Measurements from ENCODE around the gene FAM72B. TPM values are rescaled to one million over a fixed set of nuclear protein-coding genes. Genes with fewer than 3 reads are reported as not detected.
A peak's percentile ranks its signal among the peaks of the same experiment; 100 is the strongest.
"Not testable (repeated sequence)": the region's sequence is repeated elsewhere in the genome, so short reads cannot be mapped to it uniquely, and the experiment has no call there.

The FAM72B gene
- 10 to 100 TPM; 23.9 to 24.1 TPM for total RNA-seq

DNA sequence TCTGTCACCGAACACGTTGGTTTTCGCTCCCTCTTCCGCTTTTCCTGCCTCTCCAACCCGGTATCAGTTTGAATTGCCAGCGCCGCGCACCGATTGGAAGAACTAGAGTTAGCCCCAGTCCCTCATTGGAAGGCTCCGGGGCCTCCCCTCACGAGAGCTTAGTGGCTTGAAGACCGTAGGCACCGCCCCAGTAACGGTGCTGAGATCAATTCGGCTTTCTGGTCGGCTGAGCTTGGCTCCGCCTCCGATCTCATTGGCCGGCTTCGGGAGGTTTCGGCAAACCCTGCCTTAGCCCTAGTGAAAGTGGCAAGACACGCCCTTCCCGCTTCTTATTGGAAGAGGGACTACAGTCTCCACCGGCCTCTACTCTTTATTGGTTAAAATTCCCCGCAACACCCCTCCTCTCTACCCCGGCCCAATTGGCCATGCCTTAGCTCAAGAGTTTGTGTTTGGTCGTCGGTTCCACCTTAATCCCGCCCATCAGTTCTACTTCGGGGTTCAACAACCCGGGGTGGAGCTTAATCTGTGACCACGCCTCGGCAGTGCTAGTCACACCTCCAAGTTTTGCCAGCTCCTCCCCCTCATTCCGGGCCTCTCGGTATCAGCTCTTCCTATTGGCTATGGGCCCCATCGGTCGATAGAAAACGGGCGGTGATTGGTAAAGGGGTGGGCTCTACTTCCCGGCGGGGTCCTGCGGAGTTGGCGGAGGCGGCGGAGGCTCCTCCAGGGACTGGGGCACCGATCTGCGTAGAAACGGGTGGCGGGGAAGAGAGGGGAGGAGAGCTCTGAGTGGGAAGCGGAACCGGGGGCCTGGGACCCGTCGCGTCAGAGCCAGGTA lies at the start of gene FAM72B, which contains the start of gene SRGAP2C:
Gene FAM72B (minus strand): TSS at position 51 of the 838 bp plus-strand sequence. CDS start 851 bp downstream, outside the sequence.
Gene SRGAP2C (plus strand): TSS at position 686 of the 838 bp plus-strand sequence. CDS start 2,472 bp downstream, outside the sequence.
- H3K36me3 Mint-ChIP-seq, H3K4me1 Mint-ChIP-seq, H3K9me3 Mint-ChIP-seq, POLR2A ChIA-PET, H3K27me3 Mint-ChIP-seq: not testable (repeated sequence)
- Mint-ChIP-seq H3K4me3 (peak within 1 kb of the TSS; percentile 96), H3K27ac (peak within 1 kb of the TSS; percentile 90)
- ATAC-seq (ENCODE audit: low read depth) (peak; percentile 90), DNase-seq (peak; percentile 84)

DNA sequence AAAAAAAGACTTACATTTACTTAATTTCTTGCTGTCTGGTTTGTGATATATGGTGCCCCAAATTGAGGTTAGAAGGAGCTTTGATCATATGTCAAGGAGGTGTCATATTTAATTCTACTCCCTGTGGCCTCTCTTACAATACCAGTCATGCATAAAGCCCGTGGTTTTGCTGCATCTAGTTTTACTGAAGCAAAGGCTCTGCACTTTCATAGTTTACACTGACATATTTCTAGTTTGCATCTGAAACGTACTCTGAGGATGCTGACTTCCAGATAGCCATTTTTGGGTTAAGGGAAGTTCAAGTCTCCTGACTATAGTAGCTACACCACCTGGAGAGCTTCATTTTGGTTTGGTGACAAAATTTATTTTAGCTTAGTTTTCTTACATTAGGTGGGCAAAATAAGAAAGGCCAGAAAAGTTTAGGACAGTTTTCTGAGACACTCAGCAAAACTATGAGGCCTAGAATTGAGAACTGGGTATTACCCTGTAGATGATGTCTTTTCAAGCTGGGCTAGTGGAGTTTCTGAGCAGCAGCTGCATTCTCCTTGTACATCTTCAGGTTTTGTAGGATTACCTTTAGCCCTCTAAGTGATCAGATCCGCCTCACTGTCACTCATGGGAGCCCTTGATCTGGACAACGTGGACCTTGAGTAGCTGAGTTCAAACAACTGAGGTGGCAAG lies 48.4 kb upstream of the FAM72B start:
- H3K4me3 Mint-ChIP-seq, H3K4me1 Mint-ChIP-seq, H3K27ac Mint-ChIP-seq, H3K36me3 Mint-ChIP-seq, POLR2A ChIA-PET, H3K9me3 Mint-ChIP-seq, H3K27me3 Mint-ChIP-seq, DNase-seq: not testable (repeated sequence)
- peak; percentile 54 for ATAC-seq (ENCODE audit: low read depth)

DNA sequence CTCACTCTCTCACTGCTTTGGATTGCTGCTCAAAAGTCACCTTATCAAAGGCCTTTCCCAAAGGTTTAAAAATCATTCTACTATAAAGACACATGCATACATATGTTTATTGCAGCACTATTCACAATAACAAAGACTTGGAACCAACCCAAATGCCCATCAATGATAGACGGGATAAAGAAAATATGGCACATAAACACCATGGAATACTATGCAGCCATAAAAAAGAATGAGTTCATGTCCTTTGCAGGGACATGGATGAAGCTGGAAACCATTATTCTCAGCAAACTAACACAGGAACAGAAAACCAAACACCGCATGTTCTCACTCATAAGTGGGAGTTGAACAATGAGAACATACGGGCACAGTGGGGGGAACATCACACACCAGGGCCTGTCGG lies 46.5 kb upstream of the FAM72B start:
- H3K4me1 Mint-ChIP-seq; ATAC-seq (ENCODE audit: low read depth); H3K27ac Mint-ChIP-seq; H3K9me3 Mint-ChIP-seq; H3K27me3 Mint-ChIP-seq; DNase-seq; H3K36me3 Mint-ChIP-seq; POLR2A ChIA-PET; H3K4me3 Mint-ChIP-seq: not testable (repeated sequence)

DNA sequence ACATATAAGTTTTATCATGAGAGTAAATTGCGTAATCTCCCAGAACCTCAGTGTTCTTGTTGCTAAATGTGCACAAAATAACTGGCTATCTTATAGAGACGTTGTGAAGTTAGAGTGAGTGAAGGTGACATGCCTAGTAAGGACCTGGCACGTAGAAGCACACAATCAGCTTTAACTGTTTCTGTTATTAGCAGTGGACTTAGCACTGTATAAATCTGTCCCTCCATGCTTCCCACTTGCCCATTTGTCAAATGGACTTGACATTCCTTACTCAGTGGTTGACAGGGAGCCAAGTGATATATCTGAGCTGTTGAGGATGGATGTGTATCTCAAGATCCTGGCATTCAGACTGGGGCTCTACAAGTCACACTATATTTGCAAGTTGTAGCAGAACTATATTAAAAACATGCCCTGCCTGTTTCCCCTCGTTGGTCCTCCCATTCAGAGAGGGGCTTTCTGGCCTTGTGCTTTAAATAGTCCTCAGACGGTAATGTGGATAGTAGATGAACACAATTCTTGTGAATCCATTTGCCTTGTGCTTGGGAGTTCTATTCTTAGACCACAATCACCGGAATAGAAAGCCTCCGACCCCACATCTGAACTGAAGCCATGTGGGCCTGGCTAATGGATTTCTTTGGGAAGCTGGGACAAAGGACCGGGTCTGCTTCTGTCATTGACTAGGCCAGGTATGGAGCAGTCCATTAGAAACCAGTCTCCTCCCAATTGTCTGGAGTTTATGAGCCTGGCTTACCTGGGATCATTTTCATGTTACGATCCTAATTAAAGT lies 43.6 kb upstream of the FAM72B start:
- DNase-seq; POLR2A ChIA-PET; H3K4me1 Mint-ChIP-seq; H3K9me3 Mint-ChIP-seq; H3K36me3 Mint-ChIP-seq; H3K4me3 Mint-ChIP-seq; H3K27ac Mint-ChIP-seq; H3K27me3 Mint-ChIP-seq; ATAC-seq (ENCODE audit: low read depth): not testable (repeated sequence)

DNA sequence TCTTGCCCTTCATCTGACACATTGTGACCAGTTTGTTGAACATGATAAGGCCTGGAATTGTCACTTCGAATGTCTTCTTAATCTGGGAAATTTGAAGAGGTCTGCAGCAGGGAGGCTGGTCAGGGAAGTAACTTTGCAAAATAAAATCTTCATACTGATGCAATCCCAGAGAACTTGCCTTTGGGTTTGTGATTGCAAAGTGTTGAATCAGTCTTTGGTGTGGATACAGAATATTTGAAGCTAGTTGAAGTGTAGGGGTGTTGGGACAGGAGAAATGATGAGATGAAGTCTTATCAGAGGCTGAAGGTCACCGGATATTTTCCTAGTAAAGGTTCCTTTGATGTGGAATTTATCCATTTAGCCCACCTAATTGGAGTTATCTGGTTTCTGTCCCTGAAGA lies 42.8 kb upstream of the FAM72B start:
- POLR2A ChIA-PET; H3K4me1 Mint-ChIP-seq; ATAC-seq (ENCODE audit: low read depth); H3K27me3 Mint-ChIP-seq; H3K4me3 Mint-ChIP-seq; H3K36me3 Mint-ChIP-seq; H3K27ac Mint-ChIP-seq; H3K9me3 Mint-ChIP-seq; DNase-seq: not testable (repeated sequence)

DNA sequence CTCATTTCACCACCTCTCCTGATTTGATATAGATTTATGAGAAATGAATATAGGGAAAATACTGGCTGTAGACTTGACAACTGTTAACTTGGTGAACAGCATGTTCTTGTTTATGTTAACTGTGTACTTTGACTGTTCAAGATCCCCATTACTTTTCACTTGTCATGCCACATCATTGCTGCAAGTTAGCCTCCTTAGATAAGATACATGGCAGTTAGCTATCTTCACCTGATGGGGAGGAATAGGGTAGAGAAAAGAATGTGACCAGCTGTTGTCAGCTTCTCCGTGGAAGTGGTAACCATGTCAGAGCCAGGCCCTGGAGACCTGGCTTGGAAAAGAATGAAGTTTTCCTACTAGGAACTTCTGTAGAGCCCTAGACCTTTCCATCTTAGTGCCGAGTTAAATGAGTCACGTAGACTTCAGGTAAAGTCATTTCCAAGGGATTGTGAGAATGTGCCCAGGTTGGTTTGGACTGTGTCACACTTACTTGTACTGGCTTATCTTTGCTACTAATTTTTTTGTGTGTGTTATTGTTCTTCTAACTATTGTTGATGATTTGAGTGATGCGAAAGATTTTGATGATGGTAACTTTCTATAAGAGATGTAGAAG lies 42.3 kb upstream of the FAM72B start:
- DNase-seq, H3K27me3 Mint-ChIP-seq, POLR2A ChIA-PET: not testable (repeated sequence)

DNA sequence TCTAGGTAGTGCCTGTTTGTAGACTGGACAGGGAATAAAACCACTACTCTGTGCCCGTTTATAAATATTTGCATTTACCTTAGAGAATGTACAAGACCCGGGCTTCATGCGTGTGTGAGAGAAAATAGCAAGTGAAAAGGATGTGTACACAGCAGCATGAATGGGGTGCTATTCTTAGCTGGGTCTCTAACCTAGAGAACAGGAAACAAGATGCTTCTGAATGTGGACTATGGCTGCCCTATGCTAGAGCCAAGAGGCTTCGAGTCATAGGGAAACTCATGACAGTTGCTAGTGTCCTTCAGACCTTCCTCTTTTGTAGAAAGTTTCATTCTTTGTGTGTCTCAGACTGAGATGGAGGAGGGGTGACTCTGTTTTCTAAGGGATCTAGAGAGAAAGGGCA lies 40.6 kb upstream of the FAM72B start:
- H3K36me3 Mint-ChIP-seq, H3K9me3 Mint-ChIP-seq, DNase-seq, H3K27ac Mint-ChIP-seq, H3K4me1 Mint-ChIP-seq, H3K4me3 Mint-ChIP-seq, H3K27me3 Mint-ChIP-seq, POLR2A ChIA-PET: not testable (repeated sequence)
- peak; percentile 90 for ATAC-seq (ENCODE audit: low read depth)

More for the DNA sequence above, 42.3 kb upstream of the FAM72B start:
- not testable (repeated sequence) for H3K27ac Mint-ChIP-seq; H3K4me1 Mint-ChIP-seq; ATAC-seq (ENCODE audit: low read depth); H3K4me3 Mint-ChIP-seq; H3K36me3 Mint-ChIP-seq; H3K9me3 Mint-ChIP-seq

DNA sequence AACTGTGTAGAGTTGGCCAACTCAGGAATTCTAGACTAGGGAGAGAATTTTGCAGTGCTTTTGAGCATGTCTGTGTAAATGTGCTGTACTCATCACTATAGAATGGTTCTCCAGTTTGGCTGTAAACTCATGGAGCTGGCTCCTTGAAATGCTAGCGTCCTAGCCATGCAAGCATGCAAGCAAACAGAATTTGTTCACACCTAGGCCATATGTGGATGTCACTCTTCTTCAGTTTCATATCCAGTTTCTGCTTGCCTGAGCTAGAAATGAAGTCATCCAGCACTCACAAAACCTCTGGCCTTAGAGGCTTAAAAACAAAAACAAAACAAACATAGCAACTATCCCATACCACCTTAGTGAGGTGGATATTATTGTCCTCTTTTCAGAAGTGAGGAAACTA lies 37.6 kb upstream of the FAM72B start:
- DNase-seq, H3K4me3 Mint-ChIP-seq, POLR2A ChIA-PET, H3K36me3 Mint-ChIP-seq, H3K9me3 Mint-ChIP-seq, H3K27ac Mint-ChIP-seq, H3K4me1 Mint-ChIP-seq, H3K27me3 Mint-ChIP-seq: not testable (repeated sequence)
- ATAC-seq (ENCODE audit: low read depth), result peak; percentile 26

DNA sequence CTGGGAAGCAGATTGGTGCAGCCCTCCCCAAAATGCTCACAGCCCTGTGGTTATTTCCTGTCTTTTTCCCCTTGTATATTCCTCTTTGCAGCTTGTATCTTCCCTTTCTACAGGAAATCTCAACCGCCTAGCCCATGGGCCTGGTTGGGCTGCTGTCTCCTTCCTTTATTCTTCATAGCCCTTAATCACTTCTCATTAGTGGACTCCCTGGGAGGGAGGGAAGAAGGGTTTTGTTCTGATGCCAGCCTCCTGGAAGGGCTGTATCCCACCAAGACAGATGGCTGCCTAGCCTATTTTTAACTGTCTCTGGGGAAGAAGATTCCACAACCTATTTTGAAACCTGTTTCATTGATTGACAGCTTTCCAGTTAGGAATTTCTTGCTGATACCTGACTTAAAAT lies 32.5 kb upstream of the FAM72B start:
- H3K27ac Mint-ChIP-seq; H3K4me1 Mint-ChIP-seq; H3K36me3 Mint-ChIP-seq; H3K4me3 Mint-ChIP-seq; DNase-seq; ATAC-seq (ENCODE audit: low read depth); H3K9me3 Mint-ChIP-seq; POLR2A ChIA-PET; H3K27me3 Mint-ChIP-seq: not testable (repeated sequence)

DNA sequence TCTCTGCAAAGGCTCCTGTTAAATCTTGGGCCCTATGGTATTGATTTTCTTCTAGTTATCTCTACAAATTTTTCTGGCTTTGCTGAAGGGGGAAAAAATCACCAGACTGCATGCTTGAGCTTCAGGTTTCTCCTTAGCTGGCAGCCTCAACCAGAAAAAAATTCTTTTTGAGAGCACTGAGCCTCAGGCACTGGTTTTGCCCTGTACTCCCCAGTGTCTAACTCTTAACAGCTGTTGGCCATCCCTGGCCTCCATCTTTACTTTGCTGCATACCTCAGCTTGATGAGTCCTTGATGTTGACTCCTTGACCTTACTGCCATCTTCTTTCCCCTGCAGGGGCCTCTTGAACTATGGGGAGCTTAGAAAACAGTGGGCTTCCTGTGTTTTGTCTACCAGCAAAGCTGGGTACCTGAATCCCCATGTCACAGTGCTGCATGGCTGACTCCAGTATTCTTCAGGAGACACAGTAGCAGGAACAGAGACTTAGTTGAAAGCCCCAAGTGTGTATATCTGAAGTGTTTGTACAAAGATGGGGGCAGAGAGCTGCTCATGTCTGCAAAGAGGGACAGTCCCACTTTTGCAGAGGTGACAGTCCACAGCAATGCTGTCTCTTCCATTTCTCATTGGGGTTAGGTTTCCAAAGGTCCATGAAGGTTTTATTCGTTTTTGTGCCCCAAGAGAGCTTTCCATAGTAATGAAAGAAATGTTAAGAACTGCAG lies 31.7 kb upstream of the FAM72B start:
- H3K4me1 Mint-ChIP-seq; H3K27me3 Mint-ChIP-seq; H3K27ac Mint-ChIP-seq; H3K4me3 Mint-ChIP-seq; H3K9me3 Mint-ChIP-seq; POLR2A ChIA-PET; ATAC-seq (ENCODE audit: low read depth); DNase-seq; H3K36me3 Mint-ChIP-seq: not testable (repeated sequence)

DNA sequence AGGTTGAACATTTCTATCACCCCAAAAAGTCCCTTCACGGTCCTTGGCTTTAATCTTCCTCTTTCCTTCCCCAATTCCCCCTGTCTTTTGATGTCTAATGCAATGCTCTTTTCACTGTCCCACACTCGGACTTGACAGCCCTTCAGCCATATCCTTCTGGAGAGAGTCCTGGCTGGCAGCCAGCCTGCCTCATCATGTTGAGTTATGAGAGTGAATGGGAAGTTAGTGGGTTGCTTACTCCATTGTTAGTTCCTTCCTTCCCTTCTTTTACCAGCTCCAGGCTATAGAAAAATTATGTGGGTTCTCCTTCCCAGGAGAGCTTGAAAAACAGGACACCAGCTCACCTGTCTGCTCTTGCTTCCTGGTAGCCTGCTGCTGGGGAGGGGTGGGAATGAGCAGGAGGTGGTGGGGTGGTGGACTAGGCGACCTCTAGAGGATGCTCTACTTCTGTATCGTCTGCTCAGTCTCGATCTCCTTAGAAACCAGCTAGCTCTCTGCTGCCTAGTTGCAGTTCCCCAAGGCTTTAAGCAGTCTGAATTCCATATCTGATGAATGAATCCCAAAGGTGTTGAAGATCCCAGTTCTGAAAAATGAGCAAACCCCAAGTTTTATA lies 30.5 kb upstream of the FAM72B start:
- ATAC-seq (ENCODE audit: low read depth); H3K9me3 Mint-ChIP-seq; DNase-seq; H3K27ac Mint-ChIP-seq; POLR2A ChIA-PET; H3K27me3 Mint-ChIP-seq; H3K36me3 Mint-ChIP-seq; H3K4me3 Mint-ChIP-seq; H3K4me1 Mint-ChIP-seq: not testable (repeated sequence)

DNA sequence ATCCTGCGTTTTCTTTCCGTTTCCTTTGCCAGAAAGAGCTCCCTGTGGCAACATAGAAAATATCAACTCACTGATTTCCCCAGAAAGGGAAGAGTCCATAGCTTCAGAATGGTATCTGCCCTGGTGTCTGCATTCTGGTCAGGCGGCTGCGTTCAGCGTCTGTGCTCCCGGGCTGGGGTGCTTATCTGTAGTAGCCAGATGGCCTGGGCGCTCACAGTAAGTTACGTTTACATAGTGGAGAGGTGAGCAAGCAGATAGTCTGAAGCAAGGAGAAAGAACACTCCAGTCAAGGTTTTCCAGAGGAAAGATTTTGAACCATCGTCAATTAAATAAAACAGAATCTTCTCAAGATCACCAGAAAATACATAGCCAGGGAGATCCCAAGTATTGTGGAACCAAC lies 29.4 kb upstream of the FAM72B start:
- H3K27ac Mint-ChIP-seq; H3K4me1 Mint-ChIP-seq; H3K4me3 Mint-ChIP-seq; H3K27me3 Mint-ChIP-seq; H3K9me3 Mint-ChIP-seq; H3K36me3 Mint-ChIP-seq; POLR2A ChIA-PET; DNase-seq; ATAC-seq (ENCODE audit: low read depth): not testable (repeated sequence)
